IPS-NIHi7 (cell line): ENCODE measurements around the gene FANCC.

Experiments
- DNase-seq: peaks from one replicate; pipeline ENCODE4 v3.0.0; 2012; ENCODE audit warnings: mixed read lengths; ENCODE audit errors: extremely low spot score

The FANCC gene

DNA sequence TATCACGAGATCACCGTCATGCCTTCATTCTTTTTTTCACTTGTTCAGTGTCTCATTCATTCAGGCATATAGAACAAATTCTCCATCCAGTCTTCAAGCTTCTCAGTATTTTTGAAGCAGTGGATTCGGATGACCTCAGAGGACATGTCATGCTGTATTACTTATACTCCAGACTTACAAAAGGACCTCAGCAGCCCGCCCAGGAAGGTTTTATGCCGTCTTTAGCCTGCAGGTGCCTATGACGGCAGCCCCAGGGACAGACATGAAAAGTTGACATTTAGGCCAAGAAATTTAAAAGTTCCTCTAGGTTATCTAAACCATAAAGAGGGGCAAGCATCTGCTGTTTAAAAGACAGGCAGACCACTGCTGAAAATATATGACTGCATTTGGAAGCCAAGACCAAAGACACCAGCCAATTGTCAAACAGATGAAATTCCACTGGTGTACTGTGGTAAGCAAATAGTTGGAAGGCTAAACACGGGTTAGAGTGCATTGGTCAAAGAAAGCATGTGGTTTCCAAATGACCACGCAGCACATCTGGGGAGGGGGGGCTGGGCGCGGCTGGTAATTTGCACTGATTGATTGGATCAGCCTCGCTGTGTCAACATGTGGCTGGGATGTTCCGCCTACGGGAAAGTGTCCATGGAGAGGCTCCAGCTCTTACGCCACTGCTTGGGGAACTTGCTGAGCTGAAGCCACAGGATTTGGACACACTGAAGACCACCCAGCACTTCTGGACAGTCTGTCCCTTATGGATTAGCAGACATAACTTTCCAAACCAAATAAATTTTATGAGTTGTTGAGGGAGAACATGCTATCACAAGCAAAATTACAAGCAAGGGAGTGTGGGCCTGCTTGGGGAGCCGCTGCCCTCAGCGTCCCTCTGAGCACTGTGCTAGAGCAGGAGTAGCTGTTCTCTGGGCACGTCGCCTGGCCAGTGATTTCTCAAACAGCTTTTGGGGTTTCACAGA, 173.6 kb downstream of the FANCC start:
- DNase-seq: no peak

GRCh38 chr9:95142728-95143127, 174.8 kb downstream of the FANCC start:
- no peak for DNase-seq

DNA sequence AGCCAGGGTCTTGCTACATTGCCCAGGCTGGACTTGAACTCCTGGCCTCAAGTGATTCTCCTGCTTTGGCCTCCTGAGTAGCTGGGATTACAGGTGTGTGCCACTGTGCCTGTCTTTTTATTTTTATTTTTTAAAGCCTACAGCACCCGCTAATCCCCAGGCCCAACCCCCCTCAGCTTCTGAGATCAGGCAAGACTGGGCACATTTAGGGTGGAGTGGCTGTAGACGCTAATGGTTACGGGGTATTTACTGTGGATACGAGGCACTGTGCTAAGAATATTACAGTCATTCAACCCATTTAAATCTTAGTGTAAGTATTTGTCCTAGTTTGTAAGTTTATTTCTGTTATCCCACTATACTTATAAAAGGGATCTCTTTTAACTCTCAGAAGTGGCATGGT, 175.2 kb downstream of the FANCC start:
- no peak for DNase-seq

DNA sequence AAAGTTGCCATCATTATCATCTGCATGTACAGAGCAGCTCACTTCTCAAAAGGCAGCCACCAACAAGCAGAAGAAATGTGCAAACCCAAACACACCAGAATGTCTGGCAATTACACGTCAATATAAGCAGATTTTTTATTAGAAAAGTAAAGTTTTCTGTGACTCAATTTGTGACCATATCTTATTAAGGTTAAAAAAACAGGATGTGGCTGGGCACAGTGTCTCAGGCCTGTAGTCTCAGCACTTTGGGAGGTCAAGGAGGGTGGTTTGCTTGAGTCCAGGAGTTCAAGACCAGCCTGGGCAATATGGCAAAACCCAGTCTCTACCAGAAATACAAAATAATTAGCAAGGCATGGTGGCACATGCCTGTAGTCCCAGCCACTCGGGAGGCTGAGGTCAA, 176.7 kb downstream of the FANCC start:
- no peak for DNase-seq

DNA sequence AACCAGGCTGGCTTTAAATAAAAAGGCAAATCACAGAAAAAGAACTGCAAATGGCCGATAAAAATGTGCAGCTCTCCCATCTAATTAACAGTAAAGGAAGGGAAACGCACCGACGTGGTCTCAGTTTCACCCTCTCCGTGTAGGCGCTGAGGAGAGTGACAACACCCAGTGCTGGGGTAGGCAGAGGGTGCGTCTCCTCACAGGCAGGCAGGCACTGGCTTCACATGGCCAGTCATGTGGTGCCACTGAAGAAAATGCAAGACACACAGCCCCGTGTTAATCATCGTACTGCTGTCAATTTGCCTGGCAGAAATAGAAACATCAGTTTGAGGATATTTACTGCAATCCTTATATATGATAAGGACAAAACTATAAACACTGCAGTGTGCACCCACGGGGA, 178.4 kb downstream of the FANCC start:
- no peak for DNase-seq

DNA sequence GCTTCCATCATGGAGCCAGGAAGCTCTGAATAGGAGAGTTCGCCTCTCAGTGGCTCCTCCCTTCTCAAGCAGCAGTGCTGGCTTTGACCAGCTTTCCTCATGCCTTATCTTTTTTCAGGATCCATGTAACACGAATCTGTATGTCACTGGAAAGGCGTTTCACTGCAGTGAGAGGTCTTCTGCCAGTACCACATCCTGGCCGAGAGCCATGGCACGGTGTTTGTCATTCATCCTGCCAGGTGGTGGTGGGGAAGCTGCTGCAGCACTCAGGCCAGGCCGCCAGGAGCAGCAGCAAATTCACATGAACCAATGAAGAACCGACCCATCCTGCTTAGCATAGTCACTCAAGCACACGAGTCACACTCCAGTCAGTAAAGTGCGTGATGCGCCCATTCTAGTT, 179.0 kb downstream of the FANCC start:
- DNase-seq: peak; percentile 64

- no peak for DNase-seq
Observed at GRCh38 chr9:95137587-95138145, 179.8 kb downstream of the FANCC start.

- DNase-seq: no peak
Observed at GRCh38 chr9:95135756-95136155, 181.8 kb downstream of the FANCC start.

DNA sequence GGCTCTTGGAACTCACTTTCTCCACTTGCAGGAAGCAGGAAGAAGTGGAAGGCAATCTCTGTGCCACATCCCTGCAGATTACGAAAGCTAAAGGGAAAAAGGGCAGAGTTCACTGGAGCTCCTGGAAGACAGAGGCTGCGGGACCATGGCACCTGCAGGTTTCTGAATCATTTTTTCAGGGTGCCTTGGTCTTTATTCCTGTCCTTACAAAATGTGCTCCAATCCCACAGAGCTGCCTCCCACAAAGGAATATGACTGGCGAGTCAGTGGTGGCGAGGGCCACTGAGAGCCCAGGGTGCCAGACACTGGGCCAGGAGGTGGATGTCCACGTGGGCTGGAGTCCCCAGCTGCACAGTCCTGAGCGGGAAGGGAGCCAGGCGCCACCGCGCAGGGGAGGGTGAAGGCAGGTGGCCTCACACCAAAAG, 183.0 kb downstream of the FANCC start:
- DNase-seq: no peak

- DNase-seq: no peak
Observed at GRCh38 chr9:95133325-95133705, 184.2 kb downstream of the FANCC start.

DNA sequence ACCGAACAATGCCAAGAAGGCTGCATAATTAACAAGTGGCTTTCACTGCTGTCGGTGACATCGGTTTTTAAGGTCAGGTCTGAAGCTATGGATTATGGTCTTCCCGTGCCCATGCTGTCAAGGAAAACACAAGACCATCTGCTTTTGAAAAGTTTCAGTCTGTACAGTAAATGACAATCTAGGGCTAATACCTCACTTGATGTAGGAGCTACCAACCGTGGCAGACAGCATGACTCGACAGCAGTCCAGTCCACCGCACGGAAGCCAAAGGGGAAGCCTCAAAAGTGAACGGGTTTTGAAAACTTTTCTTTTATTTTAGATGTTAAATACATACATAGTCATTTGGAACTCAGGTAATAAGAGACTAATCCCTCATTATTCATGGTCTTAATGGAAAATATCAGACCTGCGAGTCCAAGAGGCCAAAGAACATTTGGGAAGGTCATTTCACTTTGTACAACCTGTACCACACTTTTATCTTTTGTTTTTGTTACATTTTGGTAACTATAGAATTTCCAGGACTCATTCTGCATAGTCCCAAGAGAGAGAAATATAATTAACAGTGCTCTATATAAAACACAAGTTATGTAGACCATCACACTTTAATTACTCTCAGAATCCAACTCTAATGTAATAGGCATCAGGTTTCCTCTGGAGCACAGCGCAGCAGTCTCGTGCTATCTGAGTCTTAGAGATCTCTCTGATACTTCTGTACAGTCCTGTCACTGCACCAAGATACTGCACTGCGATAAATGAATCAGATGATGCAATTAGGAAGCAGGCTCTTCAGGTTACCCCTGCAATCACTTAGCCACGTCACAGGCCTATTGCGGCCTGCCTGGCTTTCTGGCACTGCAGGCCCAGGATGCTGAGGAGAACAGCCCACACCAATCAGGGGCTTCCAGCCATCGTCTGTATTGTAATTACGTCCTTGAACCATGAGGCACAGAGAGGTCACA, 184.9 kb downstream of the FANCC start:
- DNase-seq: no peak

DNA sequence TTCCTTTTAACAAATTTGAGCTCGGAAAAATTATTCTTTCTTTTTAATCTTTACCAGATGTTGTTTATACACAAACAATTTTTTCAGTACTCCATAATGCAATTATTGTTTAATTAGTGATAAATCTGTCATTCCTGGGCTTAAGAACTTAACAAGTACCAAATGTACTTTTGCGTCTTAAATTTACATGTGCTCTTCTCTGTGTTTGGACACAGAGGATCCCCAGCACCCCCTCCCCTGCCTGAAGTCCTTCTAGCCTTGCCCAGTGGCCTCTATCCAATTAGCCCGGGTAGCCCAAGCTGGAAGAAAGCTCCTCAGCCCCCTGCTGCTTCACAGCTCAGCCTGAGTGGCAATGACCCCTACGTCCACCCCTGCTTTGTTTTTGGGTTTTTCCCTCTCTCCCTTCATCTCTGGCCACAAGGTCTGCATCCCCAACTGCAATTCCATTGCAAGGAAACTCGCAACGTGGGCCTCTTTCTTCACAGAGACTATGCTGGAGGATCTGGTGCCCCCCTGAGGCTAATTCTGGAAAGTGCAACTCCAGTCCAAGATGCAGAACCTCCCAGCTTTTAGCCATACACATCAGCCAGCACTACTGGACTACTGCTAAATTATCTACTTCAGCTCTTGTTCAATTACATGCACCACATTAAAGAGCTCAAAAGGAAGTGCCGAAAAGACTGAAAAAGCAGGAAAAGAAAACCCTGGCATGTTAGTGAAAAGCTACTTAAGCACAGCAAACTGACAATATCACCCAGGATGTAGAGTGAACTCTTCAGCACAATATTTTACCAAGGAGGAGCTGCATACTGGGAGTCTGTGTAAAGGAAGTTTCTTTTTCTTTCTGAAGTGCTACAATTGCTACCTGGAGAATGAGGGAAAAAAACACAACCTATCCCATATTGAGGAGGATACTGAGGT, 186.2 kb downstream of the FANCC start:
- DNase-seq: peak; percentile 74

- no peak for DNase-seq
Observed at GRCh38 chr9:95130484-95130883, 187.0 kb downstream of the FANCC start.

DNA sequence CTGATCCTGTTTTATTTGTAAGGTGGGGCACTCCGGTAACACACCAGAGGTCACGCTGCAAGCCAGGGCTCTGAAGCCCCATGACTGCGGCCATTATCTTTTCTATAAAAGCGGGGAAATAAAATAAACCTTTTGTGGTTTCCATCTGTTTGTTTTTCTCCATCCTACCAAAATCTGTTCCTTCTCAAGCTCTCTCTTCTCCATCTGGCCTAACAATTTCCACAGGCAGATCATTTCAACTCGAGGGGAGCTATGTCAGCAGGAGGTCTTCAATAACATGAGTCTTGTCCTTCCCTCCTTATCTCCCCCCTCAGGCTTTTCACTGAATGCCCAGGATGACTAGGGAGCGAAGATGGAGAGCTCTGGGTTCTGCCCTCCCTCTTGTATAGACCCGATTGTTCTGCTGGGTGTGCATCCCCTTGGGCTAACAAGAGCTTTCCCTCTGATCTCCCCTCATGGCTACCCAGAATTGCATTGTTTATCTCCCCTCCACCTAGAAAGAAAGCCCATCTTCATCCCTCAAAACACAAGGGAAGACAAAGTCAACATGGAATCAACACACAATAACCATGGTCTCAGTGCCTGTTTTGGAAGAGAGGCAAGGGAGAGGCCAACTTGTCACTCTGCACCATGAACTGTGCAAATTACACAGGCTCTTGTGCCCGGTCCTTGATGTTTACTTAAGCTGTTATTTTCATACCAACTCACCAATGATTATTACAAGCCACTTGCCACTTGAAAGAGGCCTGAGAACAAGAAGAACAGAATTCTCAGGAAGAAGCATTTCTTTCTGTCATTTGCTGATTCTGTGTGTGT, 187.8 kb downstream of the FANCC start:
- no peak for DNase-seq

GRCh38 chr9:95128177-95128524, 189.4 kb downstream of the FANCC start:
- no peak for DNase-seq

DNA sequence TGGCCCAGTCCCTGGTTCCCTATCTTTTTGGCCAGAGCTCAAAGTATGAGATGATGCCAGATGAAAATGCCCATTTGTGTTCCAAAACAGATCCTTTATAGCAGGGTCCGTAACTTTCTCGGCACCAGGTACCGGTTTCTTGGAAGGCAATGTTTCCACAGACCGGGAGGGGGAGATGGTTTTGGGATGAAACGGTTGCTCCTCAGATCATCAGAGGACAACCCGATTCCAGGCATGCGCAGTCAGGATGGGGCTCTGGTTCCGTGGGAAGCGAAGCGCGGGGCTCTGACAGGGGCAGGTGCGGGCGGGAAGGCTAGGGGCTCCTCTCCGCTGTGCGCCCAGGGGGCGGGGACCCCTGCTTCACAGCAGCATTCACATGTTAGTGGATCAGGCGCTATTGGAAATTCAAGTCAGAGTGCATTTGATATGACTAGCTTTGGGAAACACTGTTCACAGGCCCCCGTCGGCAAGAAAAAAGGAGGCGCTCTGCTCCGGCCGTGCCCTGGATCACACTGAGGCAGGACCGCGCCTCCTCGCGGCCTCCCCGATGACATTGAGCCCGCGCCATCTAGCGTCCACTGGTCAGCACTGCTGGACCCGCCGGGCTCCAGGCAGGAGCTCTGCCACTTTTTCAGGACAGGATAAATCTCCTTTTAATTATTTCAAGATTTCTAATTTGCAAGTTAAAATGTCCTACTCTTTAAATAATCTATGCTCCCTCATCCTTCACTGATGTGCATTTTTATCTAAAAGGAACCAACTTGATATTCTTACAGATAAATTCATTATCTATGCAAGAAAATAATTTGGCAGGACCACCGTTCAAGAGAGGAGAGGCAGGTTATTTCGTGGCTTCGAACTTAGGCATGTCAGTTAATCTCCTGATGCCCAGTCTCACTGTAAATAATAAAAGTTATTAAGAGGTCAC, 190.0 kb downstream of the FANCC start:
- peak; percentile 88 for DNase-seq

DNA sequence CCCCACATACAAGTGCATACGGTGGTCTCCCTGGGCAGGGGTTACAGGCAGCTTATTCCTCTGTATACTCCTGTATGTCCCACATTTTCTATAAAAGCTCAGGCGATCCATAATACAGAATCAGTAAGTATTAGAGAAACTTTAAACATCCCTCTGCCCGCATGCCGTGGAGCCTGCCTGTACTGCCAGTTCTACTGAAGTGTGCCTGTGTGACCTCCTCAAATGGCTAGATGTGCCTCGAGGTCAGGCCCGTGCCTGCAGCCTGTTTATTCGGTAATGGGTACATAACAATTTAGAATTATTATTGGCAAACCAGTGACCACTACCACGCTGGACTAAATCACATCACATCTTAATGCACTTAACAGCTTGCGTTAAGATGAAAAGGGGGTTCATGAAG, 190.8 kb downstream of the FANCC start:
- no peak for DNase-seq

DNA sequence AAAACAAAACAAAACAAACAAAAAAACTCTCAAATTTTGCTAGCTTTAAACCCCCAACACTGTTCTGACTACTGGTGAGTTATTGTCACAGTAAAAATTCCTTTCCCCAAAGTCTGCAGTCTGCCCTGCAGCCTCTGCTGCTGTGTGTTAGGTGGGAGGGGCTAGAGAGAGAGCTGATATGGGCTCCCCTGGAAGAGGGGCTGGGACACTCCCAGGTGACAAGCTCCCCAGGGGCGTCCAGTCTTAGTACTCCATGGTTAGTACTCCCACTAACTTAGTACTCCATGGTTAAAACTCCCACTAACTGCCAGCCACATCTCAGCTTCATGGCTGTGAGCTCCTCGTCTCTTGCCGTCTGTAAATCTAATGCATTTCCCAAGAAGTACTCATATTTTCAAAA, 191.9 kb downstream of the FANCC start:
- DNase-seq: no peak
